ENCODE data around the gene NRG2.

- TF ChIP-seq, protein P1, sequence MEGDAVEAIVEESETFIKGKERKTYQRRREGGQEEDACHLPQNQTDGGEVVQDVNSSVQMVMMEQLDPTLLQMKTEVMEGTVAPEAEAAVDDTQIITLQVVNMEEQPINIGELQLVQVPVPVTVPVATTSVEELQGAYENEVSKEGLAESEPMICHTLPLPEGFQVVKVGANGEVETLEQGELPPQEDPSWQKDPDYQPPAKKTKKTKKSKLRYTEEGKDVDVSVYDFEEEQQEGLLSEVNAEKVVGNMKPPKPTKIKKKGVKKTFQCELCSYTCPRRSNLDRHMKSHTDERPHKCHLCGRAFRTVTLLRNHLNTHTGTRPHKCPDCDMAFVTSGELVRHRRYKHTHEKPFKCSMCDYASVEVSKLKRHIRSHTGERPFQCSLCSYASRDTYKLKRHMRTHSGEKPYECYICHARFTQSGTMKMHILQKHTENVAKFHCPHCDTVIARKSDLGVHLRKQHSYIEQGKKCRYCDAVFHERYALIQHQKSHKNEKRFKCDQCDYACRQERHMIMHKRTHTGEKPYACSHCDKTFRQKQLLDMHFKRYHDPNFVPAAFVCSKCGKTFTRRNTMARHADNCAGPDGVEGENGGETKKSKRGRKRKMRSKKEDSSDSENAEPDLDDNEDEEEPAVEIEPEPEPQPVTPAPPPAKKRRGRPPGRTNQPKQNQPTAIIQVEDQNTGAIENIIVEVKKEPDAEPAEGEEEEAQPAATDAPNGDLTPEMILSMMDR (IDR thresholded peaks at IDR 0.05 in 8 of 11, conservative IDR thresholded peaks at IDR 0.05 in 3 of 11) = no peak
- no peak for TF ChIP-seq POLR2A (IDR thresholded peaks at IDR 0.05)
These were observed 58.3 kb downstream of the NRG2 start for GRCh38 chr5:139984816-139985215.
